GM12865 (cell line): ENCODE results near the gene RPE65.
"Not testable (repeated sequence)": the region's sequence is repeated elsewhere in the genome, so short reads cannot be mapped to it uniquely, and the experiment has no call there.

Source experiments
- DNase-seq: peaks from one replicate; pipeline ENCODE4 v3.0.0; 2010; ENCODE audit warnings: low read depth
- H3K4me3 ChIP-seq: 2 replicates; pipeline ENCODE4 v1.5.1; 2011; ENCODE audit warnings: mild to moderate bottlenecking, low read depth, low read length, control low read depth
- CTCF ChIP-seq: IDR thresholded peaks from 2 replicates; pipeline ENCODE4 v1.5.1; 2011; ENCODE audit warnings: low read length, control low read depth, low read depth, inconsistent platforms; ENCODE audit not compliant: insufficient read depth; ENCODE audit errors: missing control alignments

The RPE65 gene

GRCh38 chr1:68449901-68450300 lies at the start of gene RPE65:
TSS of gene RPE65 (minus strand) at chr1:68449954. CDS start at chr1:68449905, 49 bp downstream.
- DNase-seq, result no peak
- H3K4me3 ChIP-seq, result no peak within 1 kb of the TSS
- no peak for TF ChIP-seq CTCF

- TF ChIP-seq CTCF, result no peak
- peak overlapping the region; percentile 85 for H3K4me3 ChIP-seq
- DNase-seq, result no peak
Observed at GRCh38 chr1:68497358-68497698, 47.6 kb upstream of the RPE65 start.

GRCh38 chr1:68496680-68497357 lies 47.1 kb upstream of the RPE65 start, which contains the start of gene DEPDC1:
TSS of gene DEPDC1 (minus strand) at chr1:68497082. CDS start at chr1:68496999, 83 bp downstream.
- TF ChIP-seq CTCF, result no peak
- H3K4me3 ChIP-seq, result peak within 1 kb of the TSS; percentile 85
- DNase-seq, result peak; percentile 93

- no peak for TF ChIP-seq CTCF
- DNase-seq, result peak; percentile 28
- peak overlapping the region; percentile 85 for H3K4me3 ChIP-seq
Observed at GRCh38 chr1:68495968-68496679, 46.4 kb upstream of the RPE65 start.

GRCh38 chr1:68495532-68495931 lies 45.8 kb upstream of the RPE65 start:
- peak overlapping the region; percentile 85 for H3K4me3 ChIP-seq
- no peak for DNase-seq
- TF ChIP-seq CTCF, result no peak

GRCh38 chr1:68493193-68493592 lies 43.4 kb upstream of the RPE65 start:
- no peak for DNase-seq
- no peak for TF ChIP-seq CTCF
- no peak overlapping the region for H3K4me3 ChIP-seq

- not testable (repeated sequence) for DNase-seq, H3K4me3 ChIP-seq
Observed at GRCh38 chr1:68492255-68492654, 42.5 kb upstream of the RPE65 start.
